ENCODE results near the gene ARHGEF17. TPM values are rescaled to one million over a fixed set of nuclear protein-coding genes. Genes with fewer than 3 reads are reported as not detected.

The ARHGEF17 gene
- total RNA-seq, 1 donor from 2014 or later, result 19.9 TPM

DNA sequence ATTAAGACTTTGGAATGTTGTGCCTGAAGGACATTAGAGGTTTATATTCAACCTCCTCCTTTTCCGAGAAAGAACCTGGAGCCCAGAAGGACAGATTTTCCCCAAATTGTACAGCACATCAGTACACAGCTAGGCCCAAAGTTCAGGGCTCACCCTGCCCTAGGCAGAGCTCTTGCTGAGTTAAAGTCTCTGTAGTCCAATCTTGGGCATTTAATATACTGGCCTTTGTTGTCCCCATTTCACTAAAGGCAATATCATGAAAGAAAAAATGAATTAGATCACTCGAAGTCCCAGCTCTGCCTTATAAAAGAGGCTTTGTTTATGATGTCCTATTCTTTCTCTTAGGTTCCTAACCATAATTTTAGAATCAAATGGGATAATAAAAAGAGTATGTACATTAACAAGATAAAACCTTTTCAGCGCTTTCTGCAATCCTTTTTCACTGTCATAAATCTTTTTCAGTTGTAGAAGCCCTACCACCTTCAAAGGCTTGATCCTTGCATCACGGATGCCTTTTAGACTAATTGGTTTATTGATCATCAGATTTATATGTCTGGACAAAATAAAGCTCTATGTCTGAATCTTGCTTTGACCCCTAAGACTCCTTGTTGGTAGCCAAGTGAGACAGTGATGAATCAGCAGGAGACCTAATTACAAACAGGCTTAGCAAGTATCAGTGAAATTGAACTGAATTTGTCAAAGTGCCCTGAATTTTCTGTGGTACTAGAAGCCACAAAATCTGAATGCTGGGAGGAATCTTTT is 108.0 kb downstream of the ARHGEF17 start:
- Histone ChIP-seq H3K4me3 (no peak overlapping the region), H3F3A (ENCODE audit: low read depth) (no peaks in the 10 kb centered on the region), H4K20me1 (ENCODE audit: low read depth) (no peaks in the 10 kb centered on the region), H3K27me3 (no peaks in the 10 kb centered on the region), H3K9me3 (ENCODE audit: low read depth) (no peaks in the 10 kb centered on the region), H3K4me2 (no peak overlapping the region), H3K27ac (no peak overlapping the region), H3K79me2 (ENCODE audit: low read depth) (no peaks in the 10 kb centered on the region), H3K9ac (no peak overlapping the region), H2AFZ (replicated peaks) (no peak overlapping the region), H3K4me1 (peaks cover 4% of the 10 kb centered on the region), H3K36me3 (no peaks in the 10 kb centered on the region)
- Mint-ChIP-seq H3K36me3 (peaks cover 30% of the 10 kb centered on the region), H3K4me3 (no peak overlapping the region), H3K27ac (no peak overlapping the region), H3K27me3 (ENCODE audit: insufficient read depth, low read depth) (no peaks in the 10 kb centered on the region), H3K9me3 (no peaks in the 10 kb centered on the region), H3K4me1 (peaks cover 21% of the 10 kb centered on the region)
- no peak for DNase-seq (ENCODE audit: low spot score)
- TF ChIP-seq, protein P1, sequence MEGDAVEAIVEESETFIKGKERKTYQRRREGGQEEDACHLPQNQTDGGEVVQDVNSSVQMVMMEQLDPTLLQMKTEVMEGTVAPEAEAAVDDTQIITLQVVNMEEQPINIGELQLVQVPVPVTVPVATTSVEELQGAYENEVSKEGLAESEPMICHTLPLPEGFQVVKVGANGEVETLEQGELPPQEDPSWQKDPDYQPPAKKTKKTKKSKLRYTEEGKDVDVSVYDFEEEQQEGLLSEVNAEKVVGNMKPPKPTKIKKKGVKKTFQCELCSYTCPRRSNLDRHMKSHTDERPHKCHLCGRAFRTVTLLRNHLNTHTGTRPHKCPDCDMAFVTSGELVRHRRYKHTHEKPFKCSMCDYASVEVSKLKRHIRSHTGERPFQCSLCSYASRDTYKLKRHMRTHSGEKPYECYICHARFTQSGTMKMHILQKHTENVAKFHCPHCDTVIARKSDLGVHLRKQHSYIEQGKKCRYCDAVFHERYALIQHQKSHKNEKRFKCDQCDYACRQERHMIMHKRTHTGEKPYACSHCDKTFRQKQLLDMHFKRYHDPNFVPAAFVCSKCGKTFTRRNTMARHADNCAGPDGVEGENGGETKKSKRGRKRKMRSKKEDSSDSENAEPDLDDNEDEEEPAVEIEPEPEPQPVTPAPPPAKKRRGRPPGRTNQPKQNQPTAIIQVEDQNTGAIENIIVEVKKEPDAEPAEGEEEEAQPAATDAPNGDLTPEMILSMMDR (IDR thresholded peaks at IDR 0.05), result no peak
- TF ChIP-seq EZH2phosphoT487 (IDR thresholded peaks at IDR 0.05), result no peak
- no peak for TF ChIP-seq EZH2 (IDR thresholded peaks at IDR 0.05)

DNA sequence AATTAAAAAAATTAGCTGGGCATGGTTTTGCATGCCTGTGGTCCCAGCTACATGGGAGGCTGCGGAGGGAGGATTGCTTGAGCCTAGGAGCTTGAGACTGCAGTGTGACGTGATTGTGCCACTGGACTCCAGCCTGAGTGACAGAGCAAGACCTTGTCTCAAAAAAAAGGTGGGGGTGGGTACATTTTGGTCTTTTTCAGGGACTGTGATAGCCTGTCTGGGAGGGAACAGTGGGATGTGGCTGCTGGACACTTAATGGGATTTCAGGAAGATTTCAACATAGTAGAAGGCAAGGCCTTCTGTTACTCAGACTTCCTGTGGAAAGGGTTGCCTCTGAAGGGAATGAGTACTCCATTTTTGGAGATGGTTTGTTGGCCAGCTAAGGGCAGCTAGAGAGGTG is 108.7 kb downstream of the ARHGEF17 start:
- no peak for DNase-seq (ENCODE audit: low spot score)
- Histone ChIP-seq H3F3A (ENCODE audit: low read depth) (no peaks in the 10 kb centered on the region), H3K9me3 (ENCODE audit: low read depth) (no peaks in the 10 kb centered on the region), H3K36me3 (no peaks in the 10 kb centered on the region), H3K9ac (no peak overlapping the region), H3K4me2 (no peak overlapping the region), H2AFZ (replicated peaks) (no peak overlapping the region), H3K27me3 (no peaks in the 10 kb centered on the region), H3K4me3 (no peak overlapping the region), H3K4me1 (peaks cover 10% of the 10 kb centered on the region), H3K27ac (no peak overlapping the region), H4K20me1 (ENCODE audit: low read depth) (no peaks in the 10 kb centered on the region), H3K79me2 (ENCODE audit: low read depth) (no peaks in the 10 kb centered on the region)
- peaks cover 30% of the 10 kb centered on the region for H3K36me3 Mint-ChIP-seq
- no peaks in the 10 kb centered on the region for H3K9me3 Mint-ChIP-seq
- H3K4me3 Mint-ChIP-seq, result no peak overlapping the region
- H3K4me1 Mint-ChIP-seq, result peaks cover 24% of the 10 kb centered on the region
- TF ChIP-seq EZH2 (IDR thresholded peaks at IDR 0.05), result no peak
- TF ChIP-seq EZH2phosphoT487 (IDR thresholded peaks at IDR 0.05), result no peak
- TF ChIP-seq, protein P1 (IDR thresholded peaks at IDR 0.05), result no peak
- no peaks in the 10 kb centered on the region for H3K27me3 Mint-ChIP-seq (ENCODE audit: insufficient read depth, low read depth)
- no peak overlapping the region for H3K27ac Mint-ChIP-seq

Other genes starting within 250 kb of the ARHGEF17 start
- 15.6 and 22.2 TPM in 2 replicates for gene FCHSD2, start 166.0 kb upstream of the ARHGEF17 start, total RNA-seq (ENCODE audit: low replicate concordance)
- 0.45 and 0.84 TPM in 2 replicates for gene P2RY2, start 90.0 kb upstream of the ARHGEF17 start, total RNA-seq (ENCODE audit: low replicate concordance)
- gene P2RY6, start 35.9 kb upstream of the ARHGEF17 start, total RNA-seq (ENCODE audit: low replicate concordance), result 0.25 TPM in 1 of 2 replicates, not detected in the other
- 5.4 and 15.0 TPM in 2 replicates for gene RELT, start 68.1 kb downstream of the ARHGEF17 start, total RNA-seq (ENCODE audit: low replicate concordance)

All from neural progenitor cell (in vitro differentiated cells).